Tibial nerve (tissue), 4 donors: ENCODE data around the gene PFKFB1.

Experiments used
- EP300 ChIP-seq, 2 donors: sonication (generic); formaldehyde crosslinking; IDR thresholded peaks; one replicate each; pipeline ENCODE4 v1.6.1; 2017; ENCODE audit warnings: antibody characterized with exemption in 2 of 2, mild to moderate bottlenecking in 1 of 2
- POLR2A ChIP-seq, 2 donors: fragments of 450-650 bp; IDR thresholded peaks; one replicate each; pipeline ENCODE4 v1.6.1; 2017; ENCODE audit warnings: antibody characterized with exemption in 2 of 2, mild to moderate bottlenecking in 2 of 2, moderate library complexity in 2 of 2
- TF ChIP-seq, protein P1 (sequence below), 5 experiments: fragments of 200-600 bp in 3 of 5; fragments of 450-650 bp in 2 of 5; sonication (generic) in 3 of 5; IDR thresholded peaks; one replicate each; pipeline ENCODE4 v1.5.1; 2016 to 2019; ENCODE audit warnings: antibody characterized with exemption in 5 of 5, mild to moderate bottlenecking in 3 of 5, moderate library complexity in 2 of 5

GRCh38 chrX:54980334-54980733, 13.7 kb downstream of the PFKFB1 start:
- TF ChIP-seq POLR2A (IDR thresholded peaks at IDR 0.05): no peak
- TF ChIP-seq, protein P1, sequence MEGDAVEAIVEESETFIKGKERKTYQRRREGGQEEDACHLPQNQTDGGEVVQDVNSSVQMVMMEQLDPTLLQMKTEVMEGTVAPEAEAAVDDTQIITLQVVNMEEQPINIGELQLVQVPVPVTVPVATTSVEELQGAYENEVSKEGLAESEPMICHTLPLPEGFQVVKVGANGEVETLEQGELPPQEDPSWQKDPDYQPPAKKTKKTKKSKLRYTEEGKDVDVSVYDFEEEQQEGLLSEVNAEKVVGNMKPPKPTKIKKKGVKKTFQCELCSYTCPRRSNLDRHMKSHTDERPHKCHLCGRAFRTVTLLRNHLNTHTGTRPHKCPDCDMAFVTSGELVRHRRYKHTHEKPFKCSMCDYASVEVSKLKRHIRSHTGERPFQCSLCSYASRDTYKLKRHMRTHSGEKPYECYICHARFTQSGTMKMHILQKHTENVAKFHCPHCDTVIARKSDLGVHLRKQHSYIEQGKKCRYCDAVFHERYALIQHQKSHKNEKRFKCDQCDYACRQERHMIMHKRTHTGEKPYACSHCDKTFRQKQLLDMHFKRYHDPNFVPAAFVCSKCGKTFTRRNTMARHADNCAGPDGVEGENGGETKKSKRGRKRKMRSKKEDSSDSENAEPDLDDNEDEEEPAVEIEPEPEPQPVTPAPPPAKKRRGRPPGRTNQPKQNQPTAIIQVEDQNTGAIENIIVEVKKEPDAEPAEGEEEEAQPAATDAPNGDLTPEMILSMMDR (IDR thresholded peaks at IDR 0.05): no peak
- no peak for TF ChIP-seq EP300 (IDR thresholded peaks at IDR 0.05)
